Measurements from ENCODE around the gene VEPH1.
"Not testable (repeated sequence)": the region's sequence is repeated elsewhere in the genome, so short reads cannot be mapped to it uniquely, and the experiment has no call there.

The VEPH1 gene

GRCh38 chr3:157327837-157328236, 175.4 kb downstream of the VEPH1 start:
- Histone ChIP-seq H3K27me3 (ENCODE audit: insufficient read depth, poor library complexity, severe bottlenecking) (peaks cover 6% of the 10 kb centered on the region), H3K27ac (replicated peaks) (no peak overlapping the region), H3K4me3 (replicated peaks; ENCODE audit: insufficient read depth, low read length) (no peak overlapping the region)
- no peak for DNase-seq (ENCODE audit: low read depth in 1 of 2, low spot score in 1 of 2)
- TF ChIP-seq SPI1 (IDR thresholded peaks at IDR 0.05; ENCODE audit: borderline replicate concordance, low read depth) (no peak), CTCF (IDR thresholded peaks at IDR 0.05; ENCODE audit: insufficient read depth, low read length) (no peak), REST (IDR thresholded peaks at IDR 0.05; ENCODE audit: insufficient replicate concordance, low read depth) (no peak), POLR2AphosphoS5 (IDR thresholded peaks at IDR 0.05; ENCODE audit: low read depth) (no peak)

- Histone ChIP-seq H3K27ac (replicated peaks) (no peak overlapping the region), H3K4me3 (replicated peaks; ENCODE audit: insufficient read depth, low read length) (no peak overlapping the region), H3K27me3 (ENCODE audit: insufficient read depth, poor library complexity, severe bottlenecking) (peaks cover 4% of the 10 kb centered on the region)
- no peak for DNase-seq (ENCODE audit: low read depth in 1 of 2, low spot score in 1 of 2)
- TF ChIP-seq SPI1 (IDR thresholded peaks at IDR 0.05; ENCODE audit: borderline replicate concordance, low read depth) (no peak), GABPA (IDR thresholded peaks at IDR 0.05; ENCODE audit: low read depth) (no peak), REST (IDR thresholded peaks at IDR 0.05; ENCODE audit: insufficient replicate concordance, low read depth) (no peak), POLR2AphosphoS5 (IDR thresholded peaks at IDR 0.05; ENCODE audit: low read depth) (no peak), CTCF (IDR thresholded peaks at IDR 0.05; ENCODE audit: insufficient read depth, low read length) (no peak)
These were observed 176.2 kb downstream of the VEPH1 start for GRCh38 chr3:157327018-157327417.

DNA sequence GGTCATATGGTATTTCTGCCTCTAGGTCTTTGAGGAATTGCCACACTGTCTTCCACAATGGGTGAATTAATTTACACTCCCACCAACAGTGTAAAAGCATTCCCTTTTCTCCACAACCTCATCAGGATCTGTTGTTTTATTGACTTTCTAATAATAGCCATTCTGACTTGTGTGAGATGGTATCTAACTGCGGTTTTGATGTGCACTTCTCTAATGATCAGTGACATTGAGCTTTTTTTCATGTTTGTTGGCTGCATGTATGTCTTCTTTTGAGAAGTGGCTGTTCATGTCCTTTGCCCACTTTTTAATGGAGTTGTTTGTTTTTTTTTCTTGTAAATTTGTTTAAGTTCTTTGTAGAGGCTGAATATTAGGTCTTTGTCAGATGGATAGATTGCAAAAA, 178.3 kb downstream of the VEPH1 start:
- DNase-seq (ENCODE audit: low read depth in 1 of 2, low spot score in 1 of 2); H3K27me3 ChIP-seq (ENCODE audit: insufficient read depth, poor library complexity, severe bottlenecking); H3K4me3 ChIP-seq (replicated peaks; ENCODE audit: insufficient read depth, low read length); H3K27ac ChIP-seq (replicated peaks): not testable (repeated sequence)

DNA sequence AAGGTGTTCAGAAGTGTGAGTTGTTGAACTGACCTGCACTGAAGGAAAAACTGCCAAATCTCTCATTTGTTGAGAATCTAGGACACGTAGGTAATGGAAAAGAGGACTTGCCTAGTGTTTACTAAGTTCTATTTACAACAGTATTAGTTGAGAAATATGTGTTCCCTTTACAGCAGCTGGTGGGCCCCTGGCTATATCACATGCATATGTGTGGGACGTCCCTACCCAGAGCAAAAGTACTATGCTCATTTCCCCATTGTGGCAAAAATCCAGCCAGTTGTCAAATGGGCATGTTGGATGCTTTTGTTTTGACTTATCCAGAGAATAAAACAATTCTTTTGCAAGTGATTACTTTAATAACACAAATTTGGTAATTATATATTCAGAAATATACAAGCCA, 179.9 kb downstream of the VEPH1 start:
- TF ChIP-seq REST (IDR thresholded peaks at IDR 0.05; ENCODE audit: insufficient replicate concordance, low read depth) = no peak
- TF ChIP-seq GABPA (IDR thresholded peaks at IDR 0.05; ENCODE audit: low read depth) = no peak
- no peak for TF ChIP-seq POLR2AphosphoS5 (IDR thresholded peaks at IDR 0.05; ENCODE audit: low read depth)
- no peak for TF ChIP-seq CTCF (IDR thresholded peaks at IDR 0.05; ENCODE audit: insufficient read depth, low read length)
- TF ChIP-seq SPI1 (IDR thresholded peaks at IDR 0.05; ENCODE audit: borderline replicate concordance, low read depth) = no peak
- DNase-seq (ENCODE audit: low read depth in 1 of 2, low spot score in 1 of 2) = no peak

More for the DNA sequence above, 179.9 kb downstream of the VEPH1 start:
- peaks cover 5% of the 10 kb centered on the region for H3K27me3 ChIP-seq (ENCODE audit: insufficient read depth, poor library complexity, severe bottlenecking)
- H3K4me3 ChIP-seq (replicated peaks; ENCODE audit: insufficient read depth, low read length) = no peak overlapping the region
- no peak overlapping the region for H3K27ac ChIP-seq (replicated peaks)
